Adrenal gland (tissue), 12 donors: ENCODE results near the gene OR8B2. TPM values are rescaled to one million over a fixed set of nuclear protein-coding genes. Genes with fewer than 3 reads are reported as not detected.
"Not testable (repeated sequence)": the region's sequence is repeated elsewhere in the genome, so short reads cannot be mapped to it uniquely, and the experiment has no call there.

Source experiments
- DNase-seq, 7 donors: peaks; one replicate each; pipeline ENCODE4 v3.0.0-alpha.2; 2019 to 2020
- H3K27ac ChIP-seq, 5 donors: fragments of 200-600 bp; sonication (generic) in 4 of 5; 1 replicate in 3 of 5; 2 replicates in 2 of 5; pipeline versions ENCODE4 v1.5.1 to v1.8.0; 2016 to 2020; ENCODE audit warnings: mild to moderate bottlenecking in 1 of 5
- H3K27me3 ChIP-seq: fragments of 200-600 bp; 2 replicates; pipeline ENCODE4 v1.8.0; 2021
- H3K36me3 ChIP-seq, 2 donors: fragments of 200-600 bp; replicated peaks in 1 of 2; 1 replicate in 1 of 2; 2 replicates in 1 of 2; pipeline versions ENCODE4 v1.5.1 to v1.8.0; 2018 to 2022
- H3K4me1 ChIP-seq, 2 donors: fragments of 200-600 bp; replicated peaks in 1 of 2; 1 replicate in 1 of 2; 2 replicates in 1 of 2; pipeline versions ENCODE4 v1.5.1 to v1.8.0; 2018 to 2021
- H3K4me3 ChIP-seq, 4 donors: fragments of 200-600 bp; sonication (generic) in 3 of 4; one replicate each; pipeline ENCODE4 v1.5.1; 2016 to 2018
- H3K9me3 ChIP-seq, 3 donors: fragments of 200-600 bp; sonication (generic) in 1 of 3; replicated peaks in 1 of 3; 1 replicate in 2 of 3; 2 replicates in 1 of 3; pipeline versions ENCODE4 v1.5.1 to v1.8.0; 2016 to 2021
- POLR2A ChIP-seq, 2 donors: fragments of 450-650 bp; IDR thresholded peaks; one replicate each; pipeline ENCODE4 v1.6.1; 2017; ENCODE audit warnings: antibody characterized with exemption in 2 of 2, mild to moderate bottlenecking in 2 of 2, moderate library complexity in 1 of 2
- WGBS, 4 donors: extraction: QIAGEN DNeasy Blood & Tissue Kit in 2 of 4; methylation state at CpG; one replicate each; pipeline versions ENCODE4 v1.1.5 to v1.1.7; 2013 to 2017; 5-methylcytosine and 5-hydroxymethylcytosine counted together
- intact Hi-C, 2 donors: fragments of 100-400 bp; cut with DNase I; formaldehyde crosslinking; loops; one replicate each; pipeline versions ENCODE4 v1.14.1 to v1.15.0; 2022 to 2023
- polyA plus RNA-seq, 3 donors: library from polyadenylated mRNA; stranded (reverse); fragments of 200-250 nt in 2 of 3; fragments of 350-450 nt in 1 of 3; fragmentation: Illumina TruSeq in 1 of 3; extraction: RNeasy Lipid Tissue Mini Kit (QIAGEN cat#74804) in 1 of 3; gene quantifications; one replicate each; pipeline ENCODE4 v1.2.3, GENCODE V29; 2013 to 2014
- total RNA-seq, 9 donors: library from RNA; depleted of rRNA in 4 of 9; stranded (reverse); fragments of >200 nt in 4 of 9; fragments of 120-200 nt in 1 of 9; fragmentation: NEBNext Ultra II Directional in 1 of 9; extraction: Animal tissue kit (Norgen Biotek cat#: 25700) in 1 of 9; gene quantifications; one replicate each; pipeline versions ENCODE4 v1.1.0 to v1.2.4, GENCODE V29; 2013 to 2023
- TF ChIP-seq, protein P1 (sequence below), 6 experiments: fragments of 450-650 bp in 4 of 6; fragments of 200-600 bp in 2 of 6; sonication (generic) in 1 of 6; IDR thresholded peaks; 1 replicate in 5 of 6; 2 replicates in 1 of 6; pipeline versions ENCODE4 v1.5.1 to v1.8.0; 2016 to 2021; ENCODE audit warnings: antibody characterized with exemption in 6 of 6, mild to moderate bottlenecking in 2 of 6, moderate library complexity in 1 of 6
- donor health status: healthy with polysubstance abuse.
- donor health status: Bipolar disorder and iron deficiency.
- donor health status: DM: yes; HTN: yes; CAD: no.
- donor health status: DM: no; HTN: no; CAD: no.
- donor health status: DM: no; HTN: no; CAD: no.
- donor health status: DM: yes; HTN: yes; CAD: no.

OR8B2 gene
- total and polyA plus RNA-seq, 12 donors, result not detected

DNA sequence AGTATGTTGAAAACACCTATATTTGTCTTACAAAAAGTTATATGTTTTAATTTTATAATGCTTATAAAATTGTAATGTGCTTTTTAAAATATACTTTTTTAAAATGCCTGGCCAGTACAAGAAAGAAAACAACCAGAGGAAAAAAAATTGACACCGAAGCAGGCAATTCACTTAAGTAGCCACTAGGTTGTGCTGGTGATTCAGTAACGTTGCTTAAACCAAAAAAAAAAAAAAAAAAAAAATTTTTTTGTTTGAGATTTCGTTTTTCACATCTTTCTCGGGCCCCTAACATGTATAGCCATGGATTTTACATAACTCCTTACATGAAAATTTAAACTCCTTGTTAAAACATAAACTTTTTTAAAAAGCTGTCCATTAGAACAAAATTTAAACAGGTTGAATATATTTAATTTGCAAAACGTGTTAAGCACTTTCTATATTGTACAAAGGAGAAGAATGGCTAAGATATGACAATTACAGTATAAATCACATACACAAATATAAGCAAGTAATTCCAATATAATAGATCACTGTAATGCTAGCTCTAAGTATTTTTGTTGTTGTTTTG is 31.1 kb upstream of the OR8B2 start:
- H3K27ac ChIP-seq, result no peak overlapping the region
- no peaks in the 10 kb centered on the region for H3K4me1 ChIP-seq
- intact Hi-C loops, result loop anchor here in 1 of 2 donors (10.0 kb wide), 1 partner anchor 169 kb away; no protein-coding TSS in a partner anchor
- no peaks in the 10 kb centered on the region for H3K27me3 ChIP-seq
- 17 to 18% (median 17%) methylated on average over 5 of the region's 5 CpGs for WGBS, 4 donors
- TF ChIP-seq, protein P1, sequence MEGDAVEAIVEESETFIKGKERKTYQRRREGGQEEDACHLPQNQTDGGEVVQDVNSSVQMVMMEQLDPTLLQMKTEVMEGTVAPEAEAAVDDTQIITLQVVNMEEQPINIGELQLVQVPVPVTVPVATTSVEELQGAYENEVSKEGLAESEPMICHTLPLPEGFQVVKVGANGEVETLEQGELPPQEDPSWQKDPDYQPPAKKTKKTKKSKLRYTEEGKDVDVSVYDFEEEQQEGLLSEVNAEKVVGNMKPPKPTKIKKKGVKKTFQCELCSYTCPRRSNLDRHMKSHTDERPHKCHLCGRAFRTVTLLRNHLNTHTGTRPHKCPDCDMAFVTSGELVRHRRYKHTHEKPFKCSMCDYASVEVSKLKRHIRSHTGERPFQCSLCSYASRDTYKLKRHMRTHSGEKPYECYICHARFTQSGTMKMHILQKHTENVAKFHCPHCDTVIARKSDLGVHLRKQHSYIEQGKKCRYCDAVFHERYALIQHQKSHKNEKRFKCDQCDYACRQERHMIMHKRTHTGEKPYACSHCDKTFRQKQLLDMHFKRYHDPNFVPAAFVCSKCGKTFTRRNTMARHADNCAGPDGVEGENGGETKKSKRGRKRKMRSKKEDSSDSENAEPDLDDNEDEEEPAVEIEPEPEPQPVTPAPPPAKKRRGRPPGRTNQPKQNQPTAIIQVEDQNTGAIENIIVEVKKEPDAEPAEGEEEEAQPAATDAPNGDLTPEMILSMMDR (IDR thresholded peaks at IDR 0.05), result peak; percentile 25 to 79 (median 51)
- no peak for TF ChIP-seq POLR2A (IDR thresholded peaks at IDR 0.05)
- no peaks in the 10 kb centered on the region for H3K36me3 ChIP-seq
- DNase-seq, result peak in 2 of 7 donors; percentile 1 to 21
- H3K4me3 ChIP-seq, result no peak overlapping the region
- no peaks in the 10 kb centered on the region for H3K9me3 ChIP-seq

DNA sequence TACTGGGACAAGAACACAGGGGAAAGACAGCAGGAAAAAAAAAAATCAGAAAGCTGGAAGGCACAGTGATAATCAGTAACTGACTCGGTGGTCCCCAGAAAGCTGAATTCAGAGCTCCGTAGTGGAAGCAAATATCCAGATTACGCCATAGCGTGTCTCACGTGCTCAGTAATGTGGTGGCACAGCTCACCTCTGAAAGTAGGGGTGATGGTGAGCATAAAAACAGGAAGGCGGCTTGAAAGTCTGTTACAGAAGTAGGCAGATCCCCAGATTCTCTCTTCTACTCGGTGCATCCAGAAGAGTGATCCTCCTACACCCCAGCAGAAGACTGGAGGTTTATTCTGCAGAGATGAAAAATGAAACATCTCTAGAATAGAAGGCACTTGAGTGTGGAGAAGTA is 25.6 kb upstream of the OR8B2 start:
- TF ChIP-seq POLR2A (IDR thresholded peaks at IDR 0.05), result no peak
- TF ChIP-seq, protein P1 (IDR thresholded peaks at IDR 0.05), result no peak
- Histone ChIP-seq H3K27me3 (peaks cover 9% of the 10 kb centered on the region), H3K4me1 (no peaks in the 10 kb centered on the region), H3K27ac (no peak overlapping the region), H3K36me3 (no peaks in the 10 kb centered on the region), H3K4me3 (no peak overlapping the region), H3K9me3 (no peaks in the 10 kb centered on the region)
- 76 to 80% (median 78%) methylated on average over 7 of the region's 7 CpGs for WGBS, 4 donors
- DNase-seq, result no peak
- intact Hi-C loops, result loop anchor here in 1 of 2 donors (10.0 kb wide), 1 partner anchor 175 kb away; no protein-coding TSS in a partner anchor

DNA sequence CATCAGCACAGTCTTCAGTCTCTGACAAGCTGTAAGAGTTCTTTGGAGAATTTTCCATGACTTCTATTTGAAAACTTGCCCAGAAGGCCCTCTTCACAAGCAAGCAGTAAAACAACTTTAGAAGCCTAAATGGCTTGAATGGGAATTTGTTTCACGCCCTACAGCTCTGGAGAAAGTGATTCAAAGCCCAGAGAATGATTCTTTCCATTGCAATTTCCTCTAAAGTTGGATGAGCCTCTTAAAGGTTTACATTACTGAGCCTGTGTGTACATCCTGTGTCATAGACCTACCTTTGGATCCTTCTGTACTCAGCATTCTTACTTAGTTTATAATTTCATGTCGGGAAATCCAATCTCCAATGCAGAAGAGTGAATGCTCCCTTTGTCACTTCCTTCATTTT is 21.3 kb upstream of the OR8B2 start:
- no peak for TF ChIP-seq POLR2A (IDR thresholded peaks at IDR 0.05)
- TF ChIP-seq, protein P1 (IDR thresholded peaks at IDR 0.05), result no peak
- Histone ChIP-seq H3K36me3 (no peaks in the 10 kb centered on the region), H3K27ac (no peak overlapping the region), H3K4me1 (no peaks in the 10 kb centered on the region), H3K27me3 (peaks cover 9% of the 10 kb centered on the region), H3K4me3 (no peak overlapping the region), H3K9me3 (no peaks in the 10 kb centered on the region)
- no peak for DNase-seq
- WGBS, 4 donors, result 48 to 67% (median 62%) methylated on average over 2 of the region's 2 CpGs
- intact Hi-C loops, result no loop called here

DNA sequence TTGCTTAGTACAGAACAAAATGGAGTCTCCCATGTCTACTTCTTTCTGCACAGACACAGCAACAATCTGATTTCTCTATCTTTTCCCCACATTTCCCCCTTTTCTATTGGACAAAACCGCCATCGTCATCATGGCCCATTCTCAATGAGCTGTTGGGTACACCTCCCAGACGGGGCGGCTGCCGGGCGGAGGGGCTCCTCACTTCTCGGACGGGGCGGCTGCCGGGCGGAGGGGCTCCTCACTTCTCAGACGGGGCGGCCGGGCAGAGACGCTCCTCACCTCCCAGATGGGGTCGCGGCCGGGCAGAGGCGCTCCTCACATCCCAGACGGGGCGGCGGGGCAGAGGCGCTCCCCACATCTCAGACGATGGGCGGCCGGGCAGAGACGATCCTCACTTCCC is 18.9 kb upstream of the OR8B2 start:
- H3K27me3 ChIP-seq, H3K9me3 ChIP-seq, DNase-seq, H3K4me3 ChIP-seq, H3K36me3 ChIP-seq, intact Hi-C loops, H3K4me1 ChIP-seq, H3K27ac ChIP-seq: not testable (repeated sequence)
- WGBS, 4 donors, result 88 to 93% (median 90%) methylated on average over 6 to 19 of the region's 27 CpGs

DNA sequence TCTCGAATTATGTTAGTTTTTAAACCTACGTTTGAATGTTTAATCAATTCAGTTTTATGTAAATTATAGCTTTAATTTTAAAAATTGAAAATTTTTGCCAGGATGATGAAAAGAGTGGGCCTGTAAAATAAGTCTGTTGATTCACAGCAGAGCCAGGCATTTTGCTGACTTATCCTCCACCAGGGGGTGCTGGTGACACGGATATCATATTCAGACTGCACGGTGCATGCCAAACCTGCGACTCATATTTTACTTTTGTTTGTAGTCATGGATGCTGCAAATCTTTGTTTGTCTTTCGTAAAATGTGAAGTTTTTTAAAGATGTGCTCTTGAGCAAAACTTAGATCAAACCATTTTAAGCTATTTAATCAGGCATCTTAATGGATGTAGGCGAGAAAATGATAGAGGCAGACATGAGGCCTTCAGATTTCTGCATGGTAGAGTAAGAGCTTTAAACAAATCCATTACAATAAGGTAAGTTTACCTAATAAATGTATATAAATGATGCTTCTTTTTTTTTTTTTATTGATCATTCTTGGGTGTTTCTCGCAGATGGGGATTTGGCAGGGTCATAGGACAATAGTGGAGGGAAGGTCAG is 18.1 kb upstream of the OR8B2 start:
- Histone ChIP-seq H3K4me1 (no peaks in the 10 kb centered on the region), H3K27ac (no peak overlapping the region), H3K4me3 (no peak overlapping the region), H3K9me3 (no peaks in the 10 kb centered on the region), H3K27me3 (no peaks in the 10 kb centered on the region), H3K36me3 (no peaks in the 10 kb centered on the region)
- peak; percentile 44 to 86 (median 76) for DNase-seq
- TF ChIP-seq, protein P1 (IDR thresholded peaks at IDR 0.05), result peak; percentile 43 to 67 (median 58)
- no peak for TF ChIP-seq POLR2A (IDR thresholded peaks at IDR 0.05)
- intact Hi-C loops, result no loop called here
- WGBS, 4 donors, result 34 to 48% (median 45%) methylated on average over 8 of the region's 8 CpGs
